ENCODE data around the gene TIRAP. TPM values are rescaled to one million over a fixed set of nuclear protein-coding genes. Genes with fewer than 3 reads are reported as not detected.
A peak's percentile ranks its signal among the peaks of the same experiment; 100 is the strongest.

The TIRAP gene
- total RNA-seq, 2 donors from 2014 or later, result 6.3 to 7.4 TPM

GRCh38 chr11:126279191-126279590, 3.7 kb upstream of the TIRAP start:
- Histone ChIP-seq H3K27me3 (no peaks in the 10 kb centered on the region), H3K36me3 (peaks cover 30% of the 10 kb centered on the region), H3K27ac (no peak overlapping the region), H3K4me3 (no peak overlapping the region), H3K4me1 (peaks cover 0 to 22% of the 10 kb centered on the region in 2 donors), H3K9me3 (no peaks in the 10 kb centered on the region)
- TF ChIP-seq, protein P1, sequence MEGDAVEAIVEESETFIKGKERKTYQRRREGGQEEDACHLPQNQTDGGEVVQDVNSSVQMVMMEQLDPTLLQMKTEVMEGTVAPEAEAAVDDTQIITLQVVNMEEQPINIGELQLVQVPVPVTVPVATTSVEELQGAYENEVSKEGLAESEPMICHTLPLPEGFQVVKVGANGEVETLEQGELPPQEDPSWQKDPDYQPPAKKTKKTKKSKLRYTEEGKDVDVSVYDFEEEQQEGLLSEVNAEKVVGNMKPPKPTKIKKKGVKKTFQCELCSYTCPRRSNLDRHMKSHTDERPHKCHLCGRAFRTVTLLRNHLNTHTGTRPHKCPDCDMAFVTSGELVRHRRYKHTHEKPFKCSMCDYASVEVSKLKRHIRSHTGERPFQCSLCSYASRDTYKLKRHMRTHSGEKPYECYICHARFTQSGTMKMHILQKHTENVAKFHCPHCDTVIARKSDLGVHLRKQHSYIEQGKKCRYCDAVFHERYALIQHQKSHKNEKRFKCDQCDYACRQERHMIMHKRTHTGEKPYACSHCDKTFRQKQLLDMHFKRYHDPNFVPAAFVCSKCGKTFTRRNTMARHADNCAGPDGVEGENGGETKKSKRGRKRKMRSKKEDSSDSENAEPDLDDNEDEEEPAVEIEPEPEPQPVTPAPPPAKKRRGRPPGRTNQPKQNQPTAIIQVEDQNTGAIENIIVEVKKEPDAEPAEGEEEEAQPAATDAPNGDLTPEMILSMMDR (IDR thresholded peaks at IDR 0.05), result no peak
- DNase-seq (ENCODE audit: low spot score), result no peak

DNA sequence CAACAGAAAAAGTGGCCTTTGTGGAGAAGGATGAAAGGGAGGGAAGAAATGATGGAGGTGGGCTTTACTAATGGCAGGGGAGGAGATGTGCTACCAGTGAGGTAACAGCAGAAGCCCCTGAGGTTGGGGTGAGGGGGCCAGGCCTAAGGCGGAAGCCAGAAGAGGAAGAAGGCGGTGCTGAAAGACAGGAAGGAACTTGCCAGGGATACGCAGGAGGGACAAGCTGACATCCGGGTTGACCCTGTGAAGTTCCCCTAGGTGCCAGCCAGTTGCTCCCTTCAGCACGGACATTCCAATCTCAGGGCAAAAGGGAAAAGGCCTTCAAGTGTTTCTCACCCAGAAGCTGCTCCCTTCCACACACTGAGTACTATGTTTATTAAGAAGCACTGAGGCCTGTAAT, 2.3 kb upstream of the TIRAP start:
- Histone ChIP-seq H3K27me3 (no peaks in the 10 kb centered on the region), H3K27ac (no peak overlapping the region), H3K4me1 (peaks cover 0 to 25% of the 10 kb centered on the region in 2 donors), H3K4me3 (no peak overlapping the region), H3K9me3 (no peaks in the 10 kb centered on the region), H3K36me3 (peaks cover 16% of the 10 kb centered on the region)
- DNase-seq (ENCODE audit: low spot score), result no peak
- TF ChIP-seq, protein P1 (IDR thresholded peaks at IDR 0.05), result no peak

DNA sequence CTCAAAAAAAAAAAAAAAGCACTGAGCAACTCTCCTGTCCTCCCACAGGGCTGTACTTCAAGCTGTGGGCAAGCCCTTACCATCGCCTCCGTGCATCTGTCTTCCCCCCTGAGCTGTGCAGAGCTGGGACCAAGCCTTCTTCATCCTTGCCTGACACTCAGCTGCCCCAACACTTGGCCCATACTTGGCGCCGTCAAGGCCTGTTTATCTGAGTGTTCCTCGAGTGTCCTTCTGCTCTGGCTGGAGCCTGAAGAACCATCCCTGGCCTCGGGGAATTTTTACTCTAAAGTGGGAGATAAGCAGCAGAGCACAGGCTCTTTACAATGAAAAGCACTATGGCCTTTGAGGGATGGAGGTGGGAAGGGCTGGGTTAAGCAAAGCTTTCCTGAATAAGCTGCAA, 1.6 kb upstream of the TIRAP start:
- DNase-seq (ENCODE audit: low spot score), result no peak

DNA sequence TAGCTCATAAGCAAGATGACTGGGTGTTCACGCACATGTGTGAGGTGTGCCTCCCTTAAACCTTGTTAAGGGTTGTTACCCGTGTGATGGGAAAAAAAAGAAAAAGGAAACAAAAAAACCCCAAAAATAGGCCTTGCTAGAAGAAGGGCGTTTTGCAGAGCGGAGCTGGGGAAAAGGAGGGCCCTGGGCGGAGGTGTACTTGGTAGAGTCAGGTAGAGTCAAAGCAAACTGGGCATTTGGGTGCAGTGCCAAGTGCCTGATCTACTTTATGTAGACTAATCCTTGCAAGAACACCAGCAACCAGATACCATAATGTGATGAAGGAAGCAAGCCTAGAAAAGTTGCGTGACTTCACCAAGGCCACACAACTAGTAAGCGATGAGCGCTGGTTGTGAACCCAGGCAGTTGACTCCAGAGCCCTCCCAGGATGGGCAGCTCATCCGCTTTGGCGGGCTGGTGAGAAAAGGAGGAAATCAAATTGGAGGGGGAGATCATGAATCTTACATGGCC, 1.2 kb upstream of the TIRAP start:
- H3K9me3 ChIP-seq, result no peaks in the 10 kb centered on the region
- H3K4me3 ChIP-seq, result peak overlapping the region in 1 of 2 donors; percentile 73
- peaks cover 0 to 25% of the 10 kb centered on the region in 2 donors for H3K4me1 ChIP-seq
- no peaks in the 10 kb centered on the region for H3K27me3 ChIP-seq
- H3K27ac ChIP-seq, result peak overlapping the region; percentile 81 to 89
- TF ChIP-seq, protein P1 (IDR thresholded peaks at IDR 0.05), result no peak
- no peak for DNase-seq (ENCODE audit: low spot score)
- peaks cover 10% of the 10 kb centered on the region for H3K36me3 ChIP-seq

More for the DNA sequence above, 1.6 kb upstream of the TIRAP start:
- no peak overlapping the region for H3K27ac ChIP-seq
- no peak overlapping the region for H3K4me3 ChIP-seq
- TF ChIP-seq, protein P1 (IDR thresholded peaks at IDR 0.05), result no peak
- H3K4me1 ChIP-seq, result peaks cover 0 to 25% of the 10 kb centered on the region in 2 donors
- no peaks in the 10 kb centered on the region for H3K27me3 ChIP-seq
- peaks cover 12% of the 10 kb centered on the region for H3K36me3 ChIP-seq
- no peaks in the 10 kb centered on the region for H3K9me3 ChIP-seq

GRCh38 chr11:126282361-126282735, 545 bp upstream of the TIRAP start:
- peaks cover 0 to 25% of the 10 kb centered on the region in 2 donors for H3K4me1 ChIP-seq
- H3K27me3 ChIP-seq, result no peaks in the 10 kb centered on the region
- TF ChIP-seq, protein P1 (IDR thresholded peaks at IDR 0.05), result no peak
- peak overlapping the region; percentile 81 to 89 for H3K27ac ChIP-seq
- H3K4me3 ChIP-seq, result peak overlapping the region; percentile 69 to 73
- H3K36me3 ChIP-seq, result peaks cover 4% of the 10 kb centered on the region
- no peaks in the 10 kb centered on the region for H3K9me3 ChIP-seq
- peak; percentile 74 for DNase-seq (ENCODE audit: low spot score)

DNA sequence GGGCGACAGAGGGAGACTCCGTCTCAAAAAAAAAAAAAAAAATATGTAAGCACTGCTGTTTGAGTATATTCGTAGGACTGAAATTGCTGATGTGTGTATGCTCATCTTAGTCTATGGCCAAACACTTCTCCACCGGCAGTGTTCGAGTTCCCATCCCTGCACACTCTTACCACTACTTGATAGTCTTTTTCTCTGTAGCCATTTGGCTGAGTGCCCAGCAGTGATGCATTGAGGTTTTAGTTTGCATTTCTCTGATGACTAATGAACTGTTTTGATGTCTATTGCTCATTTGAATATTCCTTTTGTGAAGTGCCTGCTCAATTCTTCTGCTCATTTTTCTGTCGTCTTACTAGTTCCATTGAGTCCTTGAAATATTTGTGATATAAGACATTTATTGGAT, 1.9 kb downstream of the TIRAP start:
- Histone ChIP-seq H3K27ac (no peak overlapping the region), H3K36me3 (peaks cover 5% of the 10 kb centered on the region), H3K27me3 (no peaks in the 10 kb centered on the region), H3K4me1 (peaks cover 0 to 25% of the 10 kb centered on the region in 2 donors), H3K9me3 (no peaks in the 10 kb centered on the region), H3K4me3 (no peak overlapping the region)
- TF ChIP-seq, protein P1 (IDR thresholded peaks at IDR 0.05), result no peak
- peak; percentile 72 for DNase-seq (ENCODE audit: low spot score)
